Breast epithelium (tissue), 3 donors: ENCODE data around the gene EPHA6.

ENCODE experiments used
- POLR2AphosphoS5 ChIP-seq, 3 donors: sonication (generic); formaldehyde crosslinking; IDR thresholded peaks; one replicate each; pipeline ENCODE4 v1.6.1; 2017; ENCODE audit warnings: antibody characterized with exemption in 3 of 3
- TF ChIP-seq, protein P1 (sequence below), 3 donors: fragments of 450-650 bp; IDR thresholded peaks; one replicate each; pipeline ENCODE4 v1.5.1; 2016 to 2017; ENCODE audit warnings: antibody characterized with exemption in 3 of 3, mild to moderate bottlenecking in 3 of 3, moderate library complexity in 3 of 3

DNA sequence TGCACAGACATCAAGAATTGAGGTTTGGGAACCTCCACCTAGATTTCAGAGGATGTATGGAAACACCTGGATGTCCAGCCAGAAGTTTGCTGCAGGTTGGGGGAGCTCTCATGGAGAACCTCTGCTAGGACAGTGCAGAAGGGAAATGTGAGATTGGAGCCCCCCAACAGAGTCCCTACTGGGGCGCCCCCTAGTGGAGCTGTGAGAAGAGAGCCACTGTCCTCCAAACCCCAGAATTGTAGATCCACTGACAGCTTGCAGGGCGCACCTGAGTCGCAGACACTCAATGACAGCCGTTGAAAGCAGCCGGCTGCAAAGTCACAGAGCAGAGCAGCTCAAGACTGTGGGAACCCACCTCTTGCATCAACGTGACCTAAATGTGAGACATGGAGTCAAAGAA lies 34.6 kb upstream of the EPHA6 start:
- no peak for TF ChIP-seq POLR2AphosphoS5 (IDR thresholded peaks at IDR 0.05)
- TF ChIP-seq, protein P1, sequence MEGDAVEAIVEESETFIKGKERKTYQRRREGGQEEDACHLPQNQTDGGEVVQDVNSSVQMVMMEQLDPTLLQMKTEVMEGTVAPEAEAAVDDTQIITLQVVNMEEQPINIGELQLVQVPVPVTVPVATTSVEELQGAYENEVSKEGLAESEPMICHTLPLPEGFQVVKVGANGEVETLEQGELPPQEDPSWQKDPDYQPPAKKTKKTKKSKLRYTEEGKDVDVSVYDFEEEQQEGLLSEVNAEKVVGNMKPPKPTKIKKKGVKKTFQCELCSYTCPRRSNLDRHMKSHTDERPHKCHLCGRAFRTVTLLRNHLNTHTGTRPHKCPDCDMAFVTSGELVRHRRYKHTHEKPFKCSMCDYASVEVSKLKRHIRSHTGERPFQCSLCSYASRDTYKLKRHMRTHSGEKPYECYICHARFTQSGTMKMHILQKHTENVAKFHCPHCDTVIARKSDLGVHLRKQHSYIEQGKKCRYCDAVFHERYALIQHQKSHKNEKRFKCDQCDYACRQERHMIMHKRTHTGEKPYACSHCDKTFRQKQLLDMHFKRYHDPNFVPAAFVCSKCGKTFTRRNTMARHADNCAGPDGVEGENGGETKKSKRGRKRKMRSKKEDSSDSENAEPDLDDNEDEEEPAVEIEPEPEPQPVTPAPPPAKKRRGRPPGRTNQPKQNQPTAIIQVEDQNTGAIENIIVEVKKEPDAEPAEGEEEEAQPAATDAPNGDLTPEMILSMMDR (IDR thresholded peaks at IDR 0.05): no peak
